Hepatocyte (in vitro differentiated cells): ENCODE results near the gene RIN2. TPM values are rescaled to one million over a fixed set of nuclear protein-coding genes. Genes with fewer than 3 reads are reported as not detected.
A peak's percentile ranks its signal among the peaks of the same experiment; 100 is the strongest.

Source experiments
- DNase-seq: peaks from one replicate; pipeline ENCODE4 v3.0.0-alpha.2; 2016; ENCODE audit warnings: low spot score
- H2AFZ ChIP-seq: fragments of 200-600 bp; sonication (generic); 2 replicates; pipeline ENCODE4 v1.6.0; 2016; ENCODE audit warnings: antibody characterized with exemption, mild to moderate bottlenecking
- H3K27ac ChIP-seq: fragments of 200-600 bp; sonication (generic); 2 replicates; pipeline ENCODE4 v1.5.1; 2016; ENCODE audit warnings: mild to moderate bottlenecking
- H3K27me3 ChIP-seq: fragments of 200-600 bp; sonication (generic); 2 replicates; pipeline ENCODE4 v1.6.1; 2016
- H3K36me3 ChIP-seq: fragments of 200-600 bp; sonication (generic); replicated peaks from 2 replicates; pipeline ENCODE4 v1.5.1; 2016; ENCODE audit warnings: low read depth; ENCODE audit not compliant: insufficient read depth
- H3K4me1 ChIP-seq: fragments of 200-600 bp; sonication (generic); 2 replicates; pipeline ENCODE4 v1.5.1; 2016; ENCODE audit warnings: mild to moderate bottlenecking, moderate library complexity; ENCODE audit not compliant: insufficient read depth
- H3K4me2 ChIP-seq: fragments of 200-600 bp; sonication (generic); 2 replicates; pipeline ENCODE4 v1.6.0; 2016
- H3K4me3 ChIP-seq: fragments of 200-600 bp; sonication (generic); 2 replicates; pipeline ENCODE4 v1.5.1; 2016; ENCODE audit warnings: mild to moderate bottlenecking
- H3K79me2 ChIP-seq: fragments of 200-600 bp; sonication (generic); 2 replicates; pipeline ENCODE4 v1.6.0; 2017; ENCODE audit warnings: mild to moderate bottlenecking
- H3K9me2 ChIP-seq: fragments of 200-600 bp; sonication (generic); replicated peaks from 2 replicates; pipeline ENCODE4 v1.6.0; 2017; ENCODE audit warnings: mild to moderate bottlenecking; ENCODE audit not compliant: insufficient read depth
- H3K9me3 ChIP-seq: fragments of 200-600 bp; sonication (generic); 2 replicates; pipeline ENCODE4 v1.5.1; 2016; ENCODE audit warnings: low read depth, mild to moderate bottlenecking
- H4K20me1 ChIP-seq: fragments of 200-600 bp; sonication (generic); 2 replicates; pipeline ENCODE4 v1.6.0; 2016; ENCODE audit warnings: mild to moderate bottlenecking; ENCODE audit not compliant: insufficient read depth, poor library complexity, severe bottlenecking
- EZH2 ChIP-seq: fragments of 200-600 bp; sonication (generic); IDR thresholded peaks from 2 replicates; pipeline ENCODE4 v1.6.1; 2016; ENCODE audit warnings: antibody characterized with exemption, mild to moderate bottlenecking, borderline replicate concordance
- EZH2phosphoT487 ChIP-seq: fragments of 200-600 bp; sonication (generic); IDR thresholded peaks from one replicate; pipeline ENCODE4 v1.6.1; 2018; ENCODE audit warnings: antibody characterized with exemption, mild to moderate bottlenecking, low read depth, moderate library complexity; ENCODE audit not compliant: unreplicated experiment, severe bottlenecking
- WGBS: methylation state at CpG from one replicate; pipeline ENCODE4 v1.1.6; 2016; ENCODE audit warnings: low lambda C conversion rate; ENCODE audit errors: missing lambda C conversion rate; 5-methylcytosine and 5-hydroxymethylcytosine counted together
- polyA plus RNA-seq: library from polyadenylated mRNA; unstranded; fragments of >200 nt; fragmentation: Nextera tagmentation; extraction: Ambion mirVana; gene quantifications from 2 replicates; pipeline ENCODE4 v1.2.1, GENCODE V29; 2016
- total RNA-seq: library from RNA; depleted of rRNA; stranded (reverse); fragments of >200 nt; gene quantifications from 2 replicates; pipeline ENCODE4 v1.2.3, GENCODE V29; 2014
- TF ChIP-seq, protein P1 (sequence below): fragments of 200-600 bp; sonication (generic); IDR thresholded peaks from 2 replicates; pipeline ENCODE4 v1.5.1; 2016; ENCODE audit warnings: antibody characterized with exemption, mild to moderate bottlenecking; ENCODE audit not compliant: poor library complexity

Gene RIN2
- total and polyA plus RNA-seq, 2 experiments from 2014 or later, result 24.5 to 39.0 TPM

- H3K27me3 ChIP-seq, result no peaks in the 10 kb centered on the region
- H3K36me3 ChIP-seq, result no peaks in the 10 kb centered on the region
- H3K9me2 ChIP-seq, result no peaks in the 10 kb centered on the region
- DNase-seq, result no peak
- no peak for TF ChIP-seq EZH2
- no peak for TF ChIP-seq EZH2phosphoT487
- TF ChIP-seq, protein P1, sequence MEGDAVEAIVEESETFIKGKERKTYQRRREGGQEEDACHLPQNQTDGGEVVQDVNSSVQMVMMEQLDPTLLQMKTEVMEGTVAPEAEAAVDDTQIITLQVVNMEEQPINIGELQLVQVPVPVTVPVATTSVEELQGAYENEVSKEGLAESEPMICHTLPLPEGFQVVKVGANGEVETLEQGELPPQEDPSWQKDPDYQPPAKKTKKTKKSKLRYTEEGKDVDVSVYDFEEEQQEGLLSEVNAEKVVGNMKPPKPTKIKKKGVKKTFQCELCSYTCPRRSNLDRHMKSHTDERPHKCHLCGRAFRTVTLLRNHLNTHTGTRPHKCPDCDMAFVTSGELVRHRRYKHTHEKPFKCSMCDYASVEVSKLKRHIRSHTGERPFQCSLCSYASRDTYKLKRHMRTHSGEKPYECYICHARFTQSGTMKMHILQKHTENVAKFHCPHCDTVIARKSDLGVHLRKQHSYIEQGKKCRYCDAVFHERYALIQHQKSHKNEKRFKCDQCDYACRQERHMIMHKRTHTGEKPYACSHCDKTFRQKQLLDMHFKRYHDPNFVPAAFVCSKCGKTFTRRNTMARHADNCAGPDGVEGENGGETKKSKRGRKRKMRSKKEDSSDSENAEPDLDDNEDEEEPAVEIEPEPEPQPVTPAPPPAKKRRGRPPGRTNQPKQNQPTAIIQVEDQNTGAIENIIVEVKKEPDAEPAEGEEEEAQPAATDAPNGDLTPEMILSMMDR, result no peak
- H3K27ac ChIP-seq, result no peak overlapping the region
- H3K4me2 ChIP-seq, result no peak overlapping the region
- no peak overlapping the region for H2AFZ ChIP-seq
- peaks cover 26% of the 10 kb centered on the region for H3K4me1 ChIP-seq
- H3K9me3 ChIP-seq, result no peaks in the 10 kb centered on the region
- H3K79me2 ChIP-seq, result peaks cover 51% of the 10 kb centered on the region
- no peak overlapping the region for H3K4me3 ChIP-seq
- no peaks in the 10 kb centered on the region for H4K20me1 ChIP-seq
Observed at GRCh38 chr20:19761326-19761725, 3.3 kb downstream of the RIN2 start.

DNA sequence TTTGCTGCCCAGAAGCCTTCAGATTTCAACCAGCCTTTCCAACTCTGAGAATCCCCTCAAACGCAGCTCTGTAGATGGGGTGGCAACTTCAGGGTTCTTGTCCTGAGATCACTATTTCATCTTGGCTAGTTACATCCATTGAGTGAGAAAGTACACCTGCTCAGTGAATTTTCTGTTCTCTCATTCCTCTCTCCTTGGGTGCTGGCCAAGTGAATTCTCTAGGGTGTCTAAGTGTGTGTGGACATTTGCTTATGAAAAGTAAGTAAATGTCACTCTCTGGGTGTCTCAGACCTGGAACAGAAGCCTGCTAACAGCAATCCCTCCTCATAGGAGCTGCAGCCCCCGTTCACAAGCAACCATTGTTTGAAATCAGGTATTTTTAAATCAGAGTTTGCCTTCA is 3.8 kb downstream of the RIN2 start:
- Histone ChIP-seq H3K27me3 (no peaks in the 10 kb centered on the region), H3K9me3 (no peaks in the 10 kb centered on the region), H3K9me2 (no peaks in the 10 kb centered on the region), H3K4me1 (peaks cover 28% of the 10 kb centered on the region), H3K4me3 (no peak overlapping the region), H3K79me2 (peaks cover 56% of the 10 kb centered on the region), H3K36me3 (no peaks in the 10 kb centered on the region), H3K4me2 (no peak overlapping the region), H2AFZ (no peak overlapping the region), H4K20me1 (no peaks in the 10 kb centered on the region), H3K27ac (no peak overlapping the region)
- no peak for DNase-seq
- WGBS, result 84% methylated on average over 2 of the region's 2 CpGs
- TF ChIP-seq, protein P1, result no peak
- TF ChIP-seq EZH2 (no peak), EZH2phosphoT487 (no peak)

DNA sequence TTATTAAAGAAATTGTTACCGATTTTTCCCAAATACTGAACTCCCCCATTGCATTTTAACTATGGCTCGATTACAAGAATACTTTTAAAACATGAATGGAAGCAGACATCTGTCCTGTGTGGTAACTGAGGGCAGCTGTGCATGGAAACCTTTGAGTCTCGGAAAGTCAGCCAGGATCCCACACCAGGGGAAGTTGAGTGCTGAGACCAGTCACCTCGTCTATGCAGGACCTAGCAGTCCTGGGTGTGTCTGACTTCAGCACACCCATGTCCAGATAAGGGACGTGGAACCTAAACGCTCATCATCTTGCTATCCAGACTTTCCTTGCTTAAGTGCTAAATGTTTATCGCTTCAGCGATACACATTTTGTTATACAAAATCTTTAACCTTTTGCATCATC is 6.1 kb downstream of the RIN2 start:
- Histone ChIP-seq H3K4me1 (peaks cover 25% of the 10 kb centered on the region), H3K36me3 (no peaks in the 10 kb centered on the region), H3K79me2 (peaks cover 68% of the 10 kb centered on the region), H3K9me3 (no peaks in the 10 kb centered on the region), H3K9me2 (no peaks in the 10 kb centered on the region), H3K27me3 (no peaks in the 10 kb centered on the region), H3K4me3 (no peak overlapping the region), H2AFZ (no peak overlapping the region), H3K4me2 (no peak overlapping the region), H4K20me1 (no peaks in the 10 kb centered on the region), H3K27ac (no peak overlapping the region)
- WGBS, result 60% methylated on average over 8 of the region's 8 CpGs
- TF ChIP-seq EZH2 (no peak), EZH2phosphoT487 (no peak)
- TF ChIP-seq, protein P1, result no peak
- no peak for DNase-seq

DNA sequence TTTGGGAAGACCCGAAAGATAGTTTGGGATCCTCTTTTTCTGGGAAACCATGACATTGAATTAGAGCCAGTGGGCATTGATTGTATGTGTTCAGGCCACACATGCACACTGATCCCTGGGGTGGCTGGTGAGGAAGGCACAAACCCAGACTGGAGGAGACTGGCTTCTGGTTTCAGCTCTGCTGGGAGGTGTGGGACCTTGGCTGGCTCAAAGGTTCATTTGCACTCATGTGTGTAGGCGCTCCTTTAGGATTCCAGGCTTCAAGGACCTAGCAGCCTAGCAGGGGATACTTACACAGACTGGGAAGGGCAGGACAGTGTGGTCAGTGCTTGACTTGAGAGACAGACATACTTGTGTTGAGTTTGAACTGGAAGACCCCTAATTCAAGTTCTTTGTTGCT is 7.2 kb downstream of the RIN2 start:
- no peaks in the 10 kb centered on the region for H3K9me3 ChIP-seq
- H2AFZ ChIP-seq, result no peak overlapping the region
- 100% methylated on average over 2 of the region's 2 CpGs for WGBS

More for the DNA sequence above, 7.2 kb downstream of the RIN2 start:
- Histone ChIP-seq H3K79me2 (peaks cover 66% of the 10 kb centered on the region), H3K4me3 (no peak overlapping the region), H3K27me3 (no peaks in the 10 kb centered on the region), H4K20me1 (no peaks in the 10 kb centered on the region), H3K4me1 (peaks cover 14% of the 10 kb centered on the region), H3K27ac (peak overlapping the region; percentile 37), H3K9me2 (no peaks in the 10 kb centered on the region), H3K36me3 (no peaks in the 10 kb centered on the region), H3K4me2 (no peak overlapping the region)
- no peak for DNase-seq
- TF ChIP-seq EZH2 (no peak), EZH2phosphoT487 (no peak)
- TF ChIP-seq, protein P1, result no peak
